ENCODE results near the gene TRIM9.

The TRIM9 gene

GRCh38 chr14:51058382-51058781 is 36.5 kb downstream of the TRIM9 start:
- no peak for DNase-seq (ENCODE audit: low read depth in 3 of 3)

GRCh38 chr14:51056421-51056820 is 38.5 kb downstream of the TRIM9 start:
- DNase-seq (ENCODE audit: low read depth in 3 of 3): no peak

- DNase-seq (ENCODE audit: low read depth in 3 of 3): no peak
These were observed 41.7 kb downstream of the TRIM9 start for GRCh38 chr14:51053157-51053556.

GRCh38 chr14:51044961-51045360 is 49.9 kb downstream of the TRIM9 start:
- no peak for DNase-seq (ENCODE audit: low read depth in 3 of 3)

- no peak for DNase-seq (ENCODE audit: low read depth in 3 of 3)
These were observed 53.0 kb downstream of the TRIM9 start for GRCh38 chr14:51041883-51042282.

GRCh38 chr14:51041108-51041531 is 53.8 kb downstream of the TRIM9 start:
- DNase-seq (ENCODE audit: low read depth in 3 of 3): no peak

GRCh38 chr14:51039252-51039651 is 55.7 kb downstream of the TRIM9 start:
- no peak for DNase-seq (ENCODE audit: low read depth in 3 of 3)

GRCh38 chr14:51035611-51036192 is 59.2 kb downstream of the TRIM9 start:
- no peak for DNase-seq (ENCODE audit: low read depth in 3 of 3)

GRCh38 chr14:51028851-51029754 is 65.8 kb downstream of the TRIM9 start:
- DNase-seq (ENCODE audit: low read depth in 3 of 3): no peak

- no peak for DNase-seq (ENCODE audit: low read depth in 3 of 3)
These were observed 66.5 kb downstream of the TRIM9 start for GRCh38 chr14:51028361-51028760.

- DNase-seq (ENCODE audit: low read depth in 3 of 3): no peak
These were observed 70.5 kb downstream of the TRIM9 start for GRCh38 chr14:51024377-51024776.

GRCh38 chr14:51023964-51024363 is 70.9 kb downstream of the TRIM9 start:
- no peak for DNase-seq (ENCODE audit: low read depth in 3 of 3)

- DNase-seq (ENCODE audit: low read depth in 3 of 3): no peak
These were observed 72.1 kb downstream of the TRIM9 start for GRCh38 chr14:51022769-51023168.

GRCh38 chr14:51020024-51020710 is 74.7 kb downstream of the TRIM9 start:
- DNase-seq (ENCODE audit: low read depth in 3 of 3): no peak

GRCh38 chr14:51019089-51019488 is 75.8 kb downstream of the TRIM9 start:
- no peak for DNase-seq (ENCODE audit: low read depth in 3 of 3)

GRCh38 chr14:51018521-51018920 is 76.4 kb downstream of the TRIM9 start:
- DNase-seq (ENCODE audit: low read depth in 3 of 3): no peak

GRCh38 chr14:51014625-51015024 is 80.3 kb downstream of the TRIM9 start:
- no peak for DNase-seq (ENCODE audit: low read depth in 3 of 3)

GRCh38 chr14:51014086-51014485 is 80.8 kb downstream of the TRIM9 start:
- DNase-seq (ENCODE audit: low read depth in 3 of 3): no peak

GRCh38 chr14:51012055-51012454 is 82.8 kb downstream of the TRIM9 start:
- DNase-seq (ENCODE audit: low read depth in 3 of 3): no peak

GRCh38 chr14:51008446-51008845 is 86.5 kb downstream of the TRIM9 start:
- no peak for DNase-seq (ENCODE audit: low read depth in 3 of 3)

GRCh38 chr14:51006781-51007211 is 88.1 kb downstream of the TRIM9 start:
- DNase-seq (ENCODE audit: low read depth in 3 of 3): no peak

GRCh38 chr14:51006324-51006723 is 88.6 kb downstream of the TRIM9 start:
- no peak for DNase-seq (ENCODE audit: low read depth in 3 of 3)
